K562 (cell line): ENCODE data around the gene ABHD16B. TPM values are rescaled to one million over a fixed set of nuclear protein-coding genes. Genes with fewer than 3 reads are reported as not detected.
A peak's percentile ranks its signal among the peaks of the same experiment; 100 is the strongest.

ENCODE experiments used
- ATAC-seq: fragments of 200-7000 bp; cut with Tn5 transposase; 3 replicates; pipeline ENCODE4 v1.9.1; 2020; ENCODE audit warnings: moderate library complexity
- BruUV-seq: library from RNA; stranded (reverse); fragments of 400-500 nt; replicated peaks from 2 replicates; lab custom pipeline; 2021; lab: Mats Ljungman, UMichigan
- CTCF ChIA-PET: fragments of 300-600 bp; formaldehyde crosslinking; extraction: SDS; loops from one replicate; lab custom pipeline; 2021; ENCODE audit warnings: low intra/inter-chr PET ratio; lab: Yijun Ruan, JAX
- POLR2A ChIA-PET: fragments of 300-600, 350-650 bp; sonication (Branson Sonifier 250); formaldehyde crosslinking; extraction: SDS; loops from one replicate; lab custom pipeline; 2021; ENCODE audit warnings: antibody characterized with exemption, inconsistent platforms; lab: Yijun Ruan, JAX
- DNase-seq, 4 experiments: peaks; one replicate each; pipeline versions ENCODE4 v3.0.0 to v3.0.0-alpha.2; 2011 to 2018; ENCODE audit warnings: low spot score in 3 of 4, mixed read lengths in 3 of 4; ENCODE audit errors: extremely low read depth in 1 of 4
- FAIRE-seq: peaks from 2 replicates; lab custom pipeline; 2011; peaks lifted over from hg19 to GRCh38; lab: Jason Lieb, UNC
- H2AFZ ChIP-seq: 2 replicates; pipeline ENCODE4 v1.6.0; 2011; ENCODE audit warnings: low read depth, low read length, control low read depth, inconsistent platforms
- H3K27ac ChIP-seq: fragments of 200-600 bp; 3 replicates; pipeline ENCODE4 v1.8.0; 2011; ENCODE audit warnings: low read depth, mild to moderate bottlenecking, control low read depth, inconsistent platforms, low read length, moderate library complexity, mixed read lengths; ENCODE audit errors: extremely low read depth
- H3K27me3 ChIP-seq, 2 experiments: fragments of 300-600 bp in 1 of 2; 2 replicates in 1 of 2; 3 replicates in 1 of 2; pipeline versions ENCODE4 v1.6.0 to v1.8.0; 2011; ENCODE audit warnings: inconsistent platforms in 2 of 2, low read length in 2 of 2, mild to moderate bottlenecking in 1 of 2, mixed read lengths in 1 of 2, moderate library complexity in 1 of 2; ENCODE audit not compliant: control insufficient read depth in 2 of 2, insufficient read depth in 2 of 2
- H3K36me3 ChIP-seq: fragments of 300-600 bp; 3 replicates; pipeline ENCODE4 v1.8.0; 2011; ENCODE audit warnings: mild to moderate bottlenecking, low read length, inconsistent platforms; ENCODE audit not compliant: control insufficient read depth, insufficient read depth
- H3K4me1 ChIP-seq, 2 experiments: fragments of 200-600 bp in 1 of 2; replicated peaks in 1 of 2; 2 replicates in 1 of 2; 3 replicates in 1 of 2; pipeline versions ENCODE4 v1.5.1 to v1.8.0; 2011; ENCODE audit warnings: inconsistent platforms in 2 of 2, low read length in 2 of 2, mild to moderate bottlenecking in 1 of 2, mixed read lengths in 1 of 2, moderate library complexity in 1 of 2; ENCODE audit not compliant: control insufficient read depth in 2 of 2, insufficient read depth in 2 of 2
- H3K4me2 ChIP-seq: 2 replicates; pipeline ENCODE4 v1.6.1; 2011; ENCODE audit warnings: low read length, control low read depth, inconsistent platforms, mixed read lengths; ENCODE audit not compliant: insufficient read depth
- H3K4me3 ChIP-seq: fragments of 200-600 bp; sonication (generic), shearing (Covaris generic); 2 replicates; pipeline ENCODE4 v1.5.1; 2016; ENCODE audit warnings: control low read depth, inconsistent platforms
- H3K79me2 ChIP-seq: fragments of 200-600 bp; 3 replicates; pipeline ENCODE4 v1.8.0; 2011; ENCODE audit warnings: low read length, inconsistent platforms; ENCODE audit not compliant: control insufficient read depth, insufficient read depth
- H3K9ac ChIP-seq, 2 experiments: 2 replicates each; pipeline versions ENCODE4 v1.6.0 to v1.6.1; 2011; ENCODE audit warnings: low read depth in 2 of 2, low read length in 2 of 2, control low read depth in 1 of 2, inconsistent platforms in 1 of 2, mild to moderate bottlenecking in 1 of 2, mixed read lengths in 1 of 2; ENCODE audit not compliant: insufficient read depth in 1 of 2
- H3K9me1 ChIP-seq: one replicate; pipeline ENCODE4 v1.6.0; 2011; ENCODE audit warnings: inconsistent platforms, mild to moderate bottlenecking, low read length, moderate library complexity; ENCODE audit not compliant: control insufficient read depth, insufficient read depth
- H3K9me3 ChIP-seq: replicated peaks from 2 replicates; pipeline ENCODE4 v1.5.1; 2011; ENCODE audit warnings: low read depth, low read length, inconsistent platforms; ENCODE audit not compliant: control insufficient read depth, insufficient read depth
- H4K20me1 ChIP-seq: replicated peaks from 2 replicates; pipeline ENCODE4 v1.6.1; 2011; ENCODE audit warnings: low read length, inconsistent platforms, mixed read lengths; ENCODE audit not compliant: control insufficient read depth, insufficient read depth
- ATF3 ChIP-seq, 2 experiments: fragments of 450-650 bp in 1 of 2; sonication (generic) in 1 of 2; formaldehyde crosslinking in 1 of 2; IDR thresholded peaks in 1 of 2; conservative IDR thresholded peaks in 1 of 2; 2 replicates each; pipeline versions ENCODE4 v1.6.1 to v1.8.1; 2016 to 2023; ENCODE audit warnings: mild to moderate bottlenecking in 2 of 2, moderate library complexity in 2 of 2, inconsistent platforms in 1 of 2, missing genetic modification reagents in 1 of 2
- BMI1 ChIP-seq: fragments of 150-350 bp; IDR thresholded peaks from 2 replicates; pipeline ENCODE4 v1.6.1; 2014; ENCODE audit warnings: low read length
- EZH2 ChIP-seq: IDR thresholded peaks from 2 replicates; pipeline ENCODE4 v1.6.1; 2012; ENCODE audit warnings: low read depth, mild to moderate bottlenecking, inconsistent platforms, low read length, borderline replicate concordance
- MBD1 ChIP-seq: fragments of 250-450 bp; sonication (Bioruptor Pico); IDR thresholded peaks from 2 replicates; pipeline ENCODE4 v1.8.0; 2022; ENCODE audit warnings: inconsistent platforms
- PHF8 ChIP-seq: fragments of 200-600 bp; sonication (generic); IDR thresholded peaks from 2 replicates; pipeline ENCODE4 v1.6.1; 2012; ENCODE audit warnings: mixed run types, mild to moderate bottlenecking, inconsistent platforms, low read length, moderate library complexity, borderline replicate concordance
- SOX6 ChIP-seq: fragments of 450-650 bp; IDR thresholded peaks from 2 replicates; pipeline ENCODE4 v1.6.1; 2014; ENCODE audit warnings: mild to moderate bottlenecking
- ZBTB34 ChIP-seq: fragments of 250-450 bp; sonication (Bioruptor Pico); IDR thresholded peaks from 2 replicates; pipeline ENCODE4 v1.8.0; 2021; ENCODE audit warnings: mild to moderate bottlenecking, moderate library complexity
- ZBTB7A ChIP-seq: IDR thresholded peaks from 2 replicates; pipeline ENCODE4 v1.6.1; 2011; ENCODE audit warnings: low read depth, mild to moderate bottlenecking, low read length, moderate library complexity, borderline replicate concordance; ENCODE audit not compliant: control insufficient read depth
- WGBS: fragments of 100-300 bp; shearing (Covaris generic); methylation state at CpG from one replicate; pipeline ENCODE4 v1.1.6; 2016; ENCODE audit warnings: low coverage, mixed read lengths; ENCODE audit not compliant: insufficient coverage; ENCODE audit errors: missing lambda C conversion rate; 5-methylcytosine and 5-hydroxymethylcytosine counted together
- in situ Hi-C: fragments of 300-500 bp; cut with MboI; formaldehyde crosslinking; loops from 4 replicates; pipeline ENCODE4 v1.15.0; 2018; ENCODE audit warnings: inconsistent platforms, mixed read lengths
- intact Hi-C: fragments of 100-400 bp; cut with micrococcal nuclease; formaldehyde crosslinking; loops from 2 replicates; pipeline ENCODE4 v1.14.2; 2022
- polyA plus RNA-seq, 8 experiments: library from polyadenylated mRNA; depleted of rRNA in 4 of 8; stranded (reverse) in 5 of 8; unstranded in 3 of 8; fragments of >200 nt; fragmentation: Nextera tagmentation in 2 of 8; fragmentation: Illumina TruSeq in 1 of 8; extraction: Ambion mirVana in 2 of 8; extraction: Trizol in 1 of 8; gene quantifications; 2 replicates each; pipeline versions ENCODE4 v1.2.1 to v1.2.3, GENCODE V29; 2011 to 2014; ENCODE audit warnings: inconsistent platforms in 1 of 8, missing spikeins in 1 of 8
- total RNA-seq, 7 experiments: library from RNA; depleted of rRNA in 6 of 7; stranded (reverse); fragments of >200 nt in 6 of 7; fragmentation: Illumina TruSeq in 2 of 7; extraction: Trizol in 2 of 7; gene quantifications; 2 replicates each; pipeline versions ENCODE4 v1.2.1 to v1.2.3, GENCODE V29; 2011 to 2021; ENCODE audit warnings: low replicate concordance in 1 of 7

The ABHD16B gene
- total and polyA plus RNA-seq, 9 of the 15 experiments (the other 6 are each of a cell fraction or from before 2014, with no cell fraction given) = not detected

- BruUV-seq = no TSS peak
- H3K9ac ChIP-seq = peak overlapping the region in 1 of 2 experiments; percentile 79; a peak in 2 of 4 replicates
- peak; percentile 37 for FAIRE-seq
Observed at GRCh38 chr20:63829945-63830835, 31.1 kb upstream of the ABHD16B start.

More at GRCh38 chr20:63829945-63830835, 31.1 kb upstream of the ABHD16B start:
- in situ Hi-C loops (no loop called here), intact Hi-C loops (no loop called here)
- H3K36me3 ChIP-seq = no peaks in the 10 kb centered on the region
- no peaks in the 10 kb centered on the region for H3K9me3 ChIP-seq
- no peaks in the 10 kb centered on the region for H3K79me2 ChIP-seq
- no peak for ATAC-seq
- ChIA-PET POLR2A (no interaction called here), CTCF (no interaction called here)
- H3K27me3 ChIP-seq = peaks cover 12 to 28% of the 10 kb centered on the region in 2 experiments; a peak in 4 of 5 replicates
- WGBS = 12% methylated on average over 45 of the region's 99 CpGs
- 0 out of 2 replicates have a peak, but pooled peaks have one; percentile 63 for TF ChIP-seq EZH2
- TF ChIP-seq PHF8 = peak; percentile 4; the same call in 1 of the 2 replicates
- no peak for TF ChIP-seq ZBTB34 (CRISPR knock-in tag)
- peak; percentile 80; the same call in 1 of the 2 replicates for TF ChIP-seq MBD1 (CRISPR knock-in tag)
- TF ChIP-seq SOX6 = peak; percentile 40; the same call in 1 of the 2 replicates
- TF ChIP-seq ATF3 (IDR thresholded peaks at IDR 0.05) = no peak
- TF ChIP-seq ATF3 (CRISPR knock-in tag; conservative IDR thresholded peaks at IDR 0.05) = no peak
- TF ChIP-seq ZBTB7A = peak; percentile 94
- TF ChIP-seq BMI1 = peak; percentile 40; the same call in 1 of the 2 replicates
- no peaks in the 10 kb centered on the region for H3K9me1 ChIP-seq
- H4K20me1 ChIP-seq = 0 out of 2 replicates have a peak, but pooled peaks cover 10% of the 10 kb centered on the region
- DNase-seq = no peak
- peaks cover 12 to 61% of the 10 kb centered on the region in 2 experiments for H3K4me1 ChIP-seq
- H2AFZ ChIP-seq = no peak overlapping the region
- no peak overlapping the region for H3K27ac ChIP-seq
- H3K4me2 ChIP-seq = peak overlapping the region; percentile 55
- H3K4me3 ChIP-seq = peak overlapping the region; percentile 55
